ENCODE data around the gene PHC2.

PHC2 gene

DNA sequence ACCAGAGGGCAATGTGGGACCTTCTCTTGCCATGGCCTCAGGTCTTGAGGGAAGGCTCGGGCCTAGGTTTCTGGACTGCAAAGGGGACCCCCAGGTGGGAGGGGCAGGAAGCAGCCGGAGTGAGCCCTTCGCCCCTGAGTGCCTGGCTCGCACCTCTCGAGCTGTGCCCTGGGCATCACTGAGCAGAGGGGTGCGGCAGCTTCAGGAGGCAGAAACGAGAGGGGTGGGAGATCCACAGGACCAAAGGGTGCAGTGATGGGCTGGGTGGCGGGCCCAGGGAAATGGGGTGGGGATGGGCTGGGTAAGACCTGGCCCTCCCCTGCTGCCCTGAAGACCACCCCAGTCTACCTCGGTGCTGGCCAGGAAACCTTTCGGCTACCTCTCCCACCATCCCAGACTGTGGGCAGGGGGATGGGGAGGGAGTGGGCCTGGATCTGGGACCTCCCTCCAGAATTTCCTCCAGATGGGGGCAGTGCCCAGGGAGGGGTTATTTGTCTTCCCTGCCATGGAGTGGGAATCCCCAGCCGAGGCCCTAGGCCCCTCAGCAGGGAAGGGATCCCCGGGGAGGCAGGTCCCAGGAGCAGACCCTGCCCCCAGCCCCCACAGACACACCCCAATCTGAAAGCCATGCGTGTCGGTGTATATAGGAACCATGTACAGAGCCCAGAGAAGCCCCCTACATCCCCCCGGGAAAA, 131.3 kb downstream of the PHC2 start:
- Histone ChIP-seq H3K9me3 (ENCODE audit: insufficient read depth, low read depth, low read length) (no peaks in the 10 kb centered on the region), H3K4me1 (ENCODE audit: insufficient read depth, low read length, poor library complexity, severe bottlenecking) (peaks cover 15% of the 10 kb centered on the region), H3K9ac (ENCODE audit: low read depth, low read length, poor library complexity, severe bottlenecking) (no peak overlapping the region), H3K27me3 (ENCODE audit: insufficient read depth, low read length, poor library complexity, severe bottlenecking) (no peaks in the 10 kb centered on the region), H3F3A (ENCODE audit: low read depth) (no peaks in the 10 kb centered on the region; the same call in 1 of the 2 replicates), H3K79me2 (ENCODE audit: insufficient read depth, low read length) (no peaks in the 10 kb centered on the region), H3K4me3 (ENCODE audit: low read length, poor library complexity, severe bottlenecking) (no peak overlapping the region), H3K36me3 (ENCODE audit: insufficient read depth, low read length) (peaks cover 45% of the 10 kb centered on the region; the same call in 1 of the 2 replicates), H4K20me1 (ENCODE audit: insufficient read depth, low read length, poor library complexity, severe bottlenecking) (no peaks in the 10 kb centered on the region), H3K9me2 (replicated peaks; ENCODE audit: low read depth, low read length) (no peaks in the 10 kb centered on the region), H3K4me2 (ENCODE audit: low read depth, low read length, poor library complexity, severe bottlenecking) (no peak overlapping the region), H2AFZ (ENCODE audit: low read length) (no peak overlapping the region)
- no peak for TF ChIP-seq EZH2phosphoT487 (IDR thresholded peaks at IDR 0.05; ENCODE audit: borderline replicate concordance)
- TF ChIP-seq, protein P1, sequence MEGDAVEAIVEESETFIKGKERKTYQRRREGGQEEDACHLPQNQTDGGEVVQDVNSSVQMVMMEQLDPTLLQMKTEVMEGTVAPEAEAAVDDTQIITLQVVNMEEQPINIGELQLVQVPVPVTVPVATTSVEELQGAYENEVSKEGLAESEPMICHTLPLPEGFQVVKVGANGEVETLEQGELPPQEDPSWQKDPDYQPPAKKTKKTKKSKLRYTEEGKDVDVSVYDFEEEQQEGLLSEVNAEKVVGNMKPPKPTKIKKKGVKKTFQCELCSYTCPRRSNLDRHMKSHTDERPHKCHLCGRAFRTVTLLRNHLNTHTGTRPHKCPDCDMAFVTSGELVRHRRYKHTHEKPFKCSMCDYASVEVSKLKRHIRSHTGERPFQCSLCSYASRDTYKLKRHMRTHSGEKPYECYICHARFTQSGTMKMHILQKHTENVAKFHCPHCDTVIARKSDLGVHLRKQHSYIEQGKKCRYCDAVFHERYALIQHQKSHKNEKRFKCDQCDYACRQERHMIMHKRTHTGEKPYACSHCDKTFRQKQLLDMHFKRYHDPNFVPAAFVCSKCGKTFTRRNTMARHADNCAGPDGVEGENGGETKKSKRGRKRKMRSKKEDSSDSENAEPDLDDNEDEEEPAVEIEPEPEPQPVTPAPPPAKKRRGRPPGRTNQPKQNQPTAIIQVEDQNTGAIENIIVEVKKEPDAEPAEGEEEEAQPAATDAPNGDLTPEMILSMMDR (conservative IDR thresholded peaks at IDR 0.05; ENCODE audit: low read length), result no peak

GRCh38 chr1:33298623-33299277, 132.1 kb downstream of the PHC2 start:
- no peak overlapping the region for H3K4me3 ChIP-seq (ENCODE audit: low read length, poor library complexity, severe bottlenecking)
- no peak overlapping the region for H3K4me2 ChIP-seq (ENCODE audit: low read depth, low read length, poor library complexity, severe bottlenecking)
- H3K79me2 ChIP-seq (ENCODE audit: insufficient read depth, low read length), result no peaks in the 10 kb centered on the region
- no peaks in the 10 kb centered on the region; the same call in 1 of the 2 replicates for H3F3A ChIP-seq (ENCODE audit: low read depth)
- no peak for TF ChIP-seq EZH2phosphoT487 (IDR thresholded peaks at IDR 0.05; ENCODE audit: borderline replicate concordance)
- TF ChIP-seq, protein P1 (conservative IDR thresholded peaks at IDR 0.05; ENCODE audit: low read length), result peak; percentile 87
- no peaks in the 10 kb centered on the region for H3K9me3 ChIP-seq (ENCODE audit: insufficient read depth, low read depth, low read length)
- H3K36me3 ChIP-seq (ENCODE audit: insufficient read depth, low read length), result peaks cover 54% of the 10 kb centered on the region; the same call in 1 of the 2 replicates
- no peaks in the 10 kb centered on the region for H3K9me2 ChIP-seq (replicated peaks; ENCODE audit: low read depth, low read length)
- H2AFZ ChIP-seq (ENCODE audit: low read length), result no peak overlapping the region
- peaks cover 15% of the 10 kb centered on the region for H3K4me1 ChIP-seq (ENCODE audit: insufficient read depth, low read length, poor library complexity, severe bottlenecking)
- no peaks in the 10 kb centered on the region for H3K27me3 ChIP-seq (ENCODE audit: insufficient read depth, low read length, poor library complexity, severe bottlenecking)
- H3K9ac ChIP-seq (ENCODE audit: low read depth, low read length, poor library complexity, severe bottlenecking), result no peak overlapping the region
- H4K20me1 ChIP-seq (ENCODE audit: insufficient read depth, low read length, poor library complexity, severe bottlenecking), result no peaks in the 10 kb centered on the region

- Histone ChIP-seq H3K36me3 (ENCODE audit: insufficient read depth, low read length) (peaks cover 59% of the 10 kb centered on the region; the same call in 1 of the 2 replicates), H3K4me1 (ENCODE audit: insufficient read depth, low read length, poor library complexity, severe bottlenecking) (peaks cover 13% of the 10 kb centered on the region), H2AFZ (ENCODE audit: low read length) (no peak overlapping the region), H3F3A (ENCODE audit: low read depth) (no peaks in the 10 kb centered on the region; the same call in 1 of the 2 replicates), H3K27me3 (ENCODE audit: insufficient read depth, low read length, poor library complexity, severe bottlenecking) (no peaks in the 10 kb centered on the region), H4K20me1 (ENCODE audit: insufficient read depth, low read length, poor library complexity, severe bottlenecking) (no peaks in the 10 kb centered on the region), H3K9me2 (replicated peaks; ENCODE audit: low read depth, low read length) (no peaks in the 10 kb centered on the region), H3K4me2 (ENCODE audit: low read depth, low read length, poor library complexity, severe bottlenecking) (no peak overlapping the region), H3K79me2 (ENCODE audit: insufficient read depth, low read length) (no peaks in the 10 kb centered on the region), H3K9me3 (ENCODE audit: insufficient read depth, low read depth, low read length) (no peaks in the 10 kb centered on the region), H3K4me3 (ENCODE audit: low read length, poor library complexity, severe bottlenecking) (no peak overlapping the region), H3K9ac (ENCODE audit: low read depth, low read length, poor library complexity, severe bottlenecking) (no peak overlapping the region)
- no peak for TF ChIP-seq EZH2phosphoT487 (IDR thresholded peaks at IDR 0.05; ENCODE audit: borderline replicate concordance)
- TF ChIP-seq, protein P1 (conservative IDR thresholded peaks at IDR 0.05; ENCODE audit: low read length), result no peak
Observed at GRCh38 chr1:33297911-33298622, 132.8 kb downstream of the PHC2 start.
